ENCODE data around the gene SRP68.
"Not testable (repeated sequence)": the region's sequence is repeated elsewhere in the genome, so short reads cannot be mapped to it uniquely, and the experiment has no call there.

The SRP68 gene

DNA sequence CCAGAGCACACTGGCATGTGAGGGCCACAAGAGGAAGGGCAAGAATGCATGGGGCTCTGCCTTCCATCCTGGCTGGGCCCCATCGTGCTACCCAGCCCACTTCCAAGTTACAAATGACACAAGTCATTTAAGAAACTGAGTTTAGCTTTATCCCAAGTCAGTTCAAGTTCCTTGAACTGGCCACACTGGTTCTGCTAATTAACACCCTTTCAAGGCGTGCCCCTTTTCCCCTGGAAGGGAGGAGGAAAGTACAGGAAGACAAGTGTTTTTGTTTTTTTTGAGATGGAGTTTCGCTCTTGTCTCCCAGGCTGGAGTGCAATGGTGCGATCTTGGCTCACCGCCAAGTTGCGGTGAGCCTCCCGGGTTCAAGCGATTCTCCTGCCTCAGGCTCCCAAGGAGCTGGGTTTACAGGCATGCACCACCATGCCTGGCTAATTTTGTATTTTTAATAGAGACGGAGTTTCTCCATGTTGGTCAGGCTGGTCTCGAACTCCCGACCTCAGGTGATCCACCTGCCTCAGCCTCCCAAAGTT is 27.8 kb downstream of the SRP68 start:
- not testable (repeated sequence) for DNase-seq

DNA sequence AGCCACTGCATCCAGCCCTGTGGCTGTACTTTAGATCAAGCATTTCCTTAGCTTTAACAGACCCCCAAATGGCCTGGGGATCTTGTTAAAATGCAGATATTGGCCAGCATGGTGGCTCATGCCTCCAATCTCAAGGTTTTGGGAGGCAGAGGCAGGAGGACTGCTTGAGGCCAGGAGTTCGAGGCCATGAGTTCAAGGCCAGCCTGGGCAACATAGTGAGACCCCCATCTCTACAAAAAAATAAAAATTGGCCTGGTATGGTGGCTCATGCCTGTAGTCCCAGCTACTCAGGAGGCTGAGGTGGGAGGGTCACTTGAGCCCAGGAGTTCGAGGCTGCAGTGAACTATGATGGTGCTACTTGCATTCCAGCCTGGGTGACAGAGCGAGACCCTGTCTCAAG is 29.4 kb downstream of the SRP68 start:
- not testable (repeated sequence) for DNase-seq

DNA sequence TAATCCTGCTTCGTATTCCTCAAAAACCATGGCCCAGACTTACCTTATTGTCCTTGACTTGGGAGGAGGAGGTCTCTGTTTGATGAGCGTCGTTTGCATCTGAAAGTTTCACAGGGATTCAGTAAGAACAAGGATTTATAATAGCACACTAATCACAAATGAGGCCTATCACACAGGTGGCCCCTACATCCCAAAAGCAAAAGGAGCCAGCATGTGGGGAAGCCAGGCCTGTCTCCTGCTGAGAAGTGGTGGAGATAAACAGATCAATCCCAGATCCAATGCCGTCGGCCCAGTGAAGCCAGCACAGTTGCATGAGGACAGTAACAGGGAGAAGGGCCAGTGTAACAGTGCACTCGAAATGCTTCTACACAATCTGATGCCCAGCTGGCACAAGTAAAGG is 31.9 kb downstream of the SRP68 start:
- no peak for DNase-seq

DNA sequence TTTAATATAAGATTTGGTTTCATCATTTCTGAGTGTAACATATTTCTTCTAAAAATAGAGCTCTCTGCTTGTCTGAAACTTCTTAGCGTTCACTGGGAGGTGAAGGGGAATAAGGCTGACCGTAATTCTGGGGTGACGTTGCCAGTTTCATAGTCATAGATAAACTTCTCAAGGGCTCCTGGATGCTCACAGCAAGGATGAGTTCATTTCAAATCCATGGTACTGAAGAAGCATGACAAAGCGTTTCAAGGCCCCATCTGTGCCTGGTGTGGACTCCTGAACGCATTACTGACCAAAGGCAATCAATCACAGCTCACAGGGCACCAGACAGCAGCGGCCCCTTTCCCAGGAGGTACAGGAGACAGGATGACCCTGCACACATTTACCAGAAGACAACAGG is 33.2 kb downstream of the SRP68 start:
- no peak for DNase-seq

DNA sequence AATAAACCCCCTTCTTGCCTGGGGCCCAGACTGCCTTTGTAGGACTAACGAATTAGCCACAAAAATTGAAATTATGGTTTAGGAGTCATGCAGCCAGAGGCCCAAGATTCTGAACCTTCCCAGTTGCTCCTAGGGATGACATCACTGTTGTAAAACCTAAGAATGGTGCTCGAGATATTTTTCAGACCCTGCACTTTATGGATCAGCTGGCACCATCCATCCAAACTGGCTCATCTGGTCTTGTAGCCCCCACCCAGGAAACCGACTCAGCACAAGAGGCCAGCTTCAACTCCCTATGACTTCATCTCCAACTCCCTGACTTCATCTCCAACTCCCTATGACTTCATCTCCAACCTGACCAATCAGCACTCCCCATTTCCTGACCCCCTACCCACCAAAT is 34.3 kb downstream of the SRP68 start:
- DNase-seq = no peak

- DNase-seq = no peak
Measured at GRCh38 chr17:76036497-76037261, 35.6 kb downstream of the SRP68 start.

- DNase-seq = no peak
Measured at GRCh38 chr17:76034428-76035350, 37.6 kb downstream of the SRP68 start.

GRCh38 chr17:76033139-76033538 is 39.2 kb downstream of the SRP68 start:
- DNase-seq = no peak

- no peak for DNase-seq
Measured at GRCh38 chr17:76032780-76033108, 39.6 kb downstream of the SRP68 start.

DNA sequence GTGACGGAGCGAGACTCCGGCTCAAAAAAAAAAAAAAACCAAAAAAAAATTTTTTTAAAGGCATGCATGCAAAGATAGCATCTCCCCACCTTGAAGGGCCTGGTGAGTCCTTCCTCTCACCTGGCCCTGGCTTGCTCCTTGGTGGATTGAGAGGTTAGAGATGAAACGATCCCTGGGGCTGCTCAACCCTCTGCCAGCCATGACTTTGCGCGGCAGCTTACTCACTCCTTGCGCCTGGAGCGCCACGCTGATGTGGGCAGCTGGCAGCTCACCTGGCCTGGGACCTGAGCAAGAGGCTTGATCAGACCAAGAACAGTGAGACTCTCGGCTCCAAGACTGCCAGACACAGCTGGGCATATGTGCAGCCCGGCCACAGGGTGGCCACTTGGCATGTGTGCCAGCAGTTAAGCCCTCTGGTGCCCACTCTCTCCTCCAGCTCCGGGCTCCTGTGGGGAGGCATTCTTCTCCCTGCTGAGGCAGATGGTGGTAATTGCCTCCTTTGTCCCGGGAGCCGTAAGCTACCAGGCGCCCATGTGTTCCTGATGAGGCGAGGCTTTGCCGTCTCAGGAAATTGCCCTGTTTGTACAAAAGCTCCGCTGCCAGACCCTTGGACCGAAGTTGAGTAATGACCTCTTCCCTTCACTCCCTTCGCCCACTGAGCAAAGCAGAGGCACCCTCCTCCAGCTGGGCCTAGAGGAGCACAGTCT is 40.1 kb downstream of the SRP68 start:
- peak in 2 of 3 experiments; percentile 69 to 90 for DNase-seq

DNA sequence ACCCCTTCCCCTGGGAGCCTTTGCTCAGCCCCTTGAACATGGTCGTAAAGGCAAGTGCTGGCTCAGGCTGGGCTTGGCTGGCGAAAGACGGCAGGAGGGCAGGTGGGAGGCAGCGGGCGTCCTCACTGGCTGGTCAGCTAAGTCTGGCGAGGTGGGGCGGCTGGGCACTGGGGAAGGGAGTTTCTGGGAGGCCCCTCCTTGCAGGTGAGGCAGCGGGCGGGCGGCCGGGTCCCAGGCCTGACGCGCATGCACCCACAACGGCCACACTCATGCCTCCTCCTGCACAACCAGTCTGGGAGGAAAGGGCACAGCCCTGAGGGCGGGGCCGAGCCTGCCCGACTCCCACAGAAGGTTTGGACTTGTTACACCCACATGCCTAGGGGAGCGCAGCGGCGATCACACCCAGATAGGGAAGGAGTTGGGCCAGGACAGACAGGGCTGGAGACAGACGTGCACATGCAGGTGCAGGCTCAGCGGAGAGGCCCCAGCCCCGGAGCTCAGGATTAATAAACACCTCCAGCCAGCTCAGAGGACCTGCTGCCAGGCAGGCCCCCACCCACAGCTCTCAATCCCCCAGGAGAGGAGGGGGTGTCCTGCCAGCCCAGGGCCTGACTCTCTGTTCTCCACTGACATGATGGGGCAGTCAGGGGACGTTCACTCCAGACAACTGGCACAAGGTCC is 45.0 kb downstream of the SRP68 start, which contains the start of gene EVPL:
Gene EVPL, minus strand, starts transcription at position 148 of the 681 bp plus-strand sequence. Its CDS starts 108 bp downstream, at position 40.
- DNase-seq = peak in 2 of 3 experiments; percentile 43 to 65

GRCh38 chr17:76026714-76027158 is 45.6 kb downstream of the SRP68 start:
- peak in 1 of 3 experiments; percentile 28 for DNase-seq

DNA sequence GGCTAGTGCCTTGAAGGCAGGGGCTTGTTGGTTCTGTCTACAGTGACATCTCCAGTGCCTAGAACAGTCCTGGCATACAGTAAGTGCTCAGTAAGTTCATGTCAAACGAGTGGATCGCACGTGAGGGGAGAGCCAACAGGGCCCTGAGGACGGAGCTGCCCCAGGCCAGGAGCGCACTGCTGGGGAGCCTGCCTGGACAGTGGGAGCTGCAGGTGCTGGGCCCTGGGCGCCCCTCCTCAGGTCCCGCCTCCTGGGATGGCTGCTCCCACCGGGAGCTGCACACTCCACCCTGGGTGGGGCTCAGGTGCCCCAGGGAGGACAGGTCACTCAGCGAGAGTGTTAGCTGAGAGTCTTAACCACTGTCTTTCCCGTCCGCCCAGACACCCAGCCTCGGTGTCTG is 47.0 kb downstream of the SRP68 start:
- DNase-seq = no peak

- no peak for DNase-seq
Measured at GRCh38 chr17:76024353-76024752, 48.0 kb downstream of the SRP68 start.

- DNase-seq = no peak
Measured at GRCh38 chr17:76023900-76024237, 48.4 kb downstream of the SRP68 start.

GRCh38 chr17:76022973-76023899 is 49.1 kb downstream of the SRP68 start:
- no peak for DNase-seq

DNA sequence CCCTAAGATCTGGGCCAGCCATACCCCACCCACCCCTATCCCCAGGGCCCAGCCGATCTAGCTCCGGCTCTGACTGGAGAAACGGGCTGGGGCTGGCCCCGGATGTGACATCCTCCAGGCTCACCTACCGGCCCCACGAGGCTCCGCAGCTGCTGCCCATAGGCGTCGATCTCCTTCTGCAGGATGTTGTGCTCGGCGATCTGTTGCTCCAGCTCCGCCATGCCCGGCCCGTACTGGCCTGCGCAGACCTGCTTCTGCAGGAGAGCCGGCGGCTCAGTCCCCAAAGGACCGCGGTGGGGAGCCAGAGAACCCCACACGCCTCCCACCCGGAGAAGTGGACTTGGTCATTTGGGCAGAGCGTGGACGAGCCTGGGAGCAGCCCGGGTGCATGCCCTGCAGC is 50.0 kb downstream of the SRP68 start:
- peak in 2 of 3 experiments; percentile 19 to 39 for DNase-seq

GRCh38 chr17:76019833-76020467 is 52.4 kb downstream of the SRP68 start:
- DNase-seq = no peak

GRCh38 chr17:76018801-76019200 is 53.5 kb downstream of the SRP68 start:
- DNase-seq = no peak

DNA sequence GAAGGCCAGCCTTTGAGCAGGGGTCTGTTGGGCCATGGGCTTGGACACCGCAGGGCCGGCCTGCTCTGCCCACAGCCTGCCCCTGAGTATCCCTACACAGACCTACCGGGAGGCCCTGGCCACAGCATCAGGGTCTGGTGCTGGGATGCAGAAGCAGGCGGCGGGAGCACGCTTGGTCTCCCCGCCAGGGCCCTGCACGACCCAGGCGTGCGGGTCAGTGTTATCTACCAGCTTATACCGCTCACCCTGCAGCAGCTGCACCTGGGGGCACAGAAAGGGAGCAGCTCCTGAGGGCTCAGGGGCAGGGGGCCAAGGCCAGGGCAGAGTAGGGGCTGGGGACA is 54.0 kb downstream of the SRP68 start:
- DNase-seq = no peak

Data from NCI-H1417 (cell line).